Islet of Langerhans (tissue), 1 donor: Measurements from ENCODE around the gene USO1.
"Not testable (repeated sequence)": the region's sequence is repeated elsewhere in the genome, so short reads cannot be mapped to it uniquely, and the experiment has no call there.

Experiments
- FAIRE-seq: peaks from one replicate; lab custom pipeline; 2011; peaks lifted over from hg19 to GRCh38; lab: Jason Lieb, UNC

USO1 gene

GRCh38 chr4:75715105-75715799, 9.1 kb upstream of the USO1 start:
- FAIRE-seq = no peak

GRCh38 chr4:75716054-75716453, 8.3 kb upstream of the USO1 start:
- FAIRE-seq = not testable (repeated sequence)

- no peak for FAIRE-seq
Observed at GRCh38 chr4:75717408-75717807, 7.0 kb upstream of the USO1 start.

- no peak for FAIRE-seq
Observed at GRCh38 chr4:75718529-75718928, 5.8 kb upstream of the USO1 start.

- no peak for FAIRE-seq
Observed at GRCh38 chr4:75722417-75722816, 2.0 kb upstream of the USO1 start.

GRCh38 chr4:75723163-75724065, 963 bp upstream of the USO1 start:
- FAIRE-seq = no peak

- no peak for FAIRE-seq
Observed at GRCh38 chr4:75724867-75725724, 719 bp downstream of the USO1 start.

- not testable (repeated sequence) for FAIRE-seq
Observed at GRCh38 chr4:75725942-75726538, 1.7 kb downstream of the USO1 start.

- FAIRE-seq = no peak
Observed at GRCh38 chr4:75726577-75726976, 2.2 kb downstream of the USO1 start.

GRCh38 chr4:75727073-75727472, 2.7 kb downstream of the USO1 start:
- FAIRE-seq = no peak

- no peak for FAIRE-seq
Observed at GRCh38 chr4:75729836-75730235, 5.5 kb downstream of the USO1 start.

GRCh38 chr4:75733369-75733768, 9.0 kb downstream of the USO1 start:
- no peak for FAIRE-seq

- no peak for FAIRE-seq
Observed at GRCh38 chr4:75735525-75735924, 11.1 kb downstream of the USO1 start.

GRCh38 chr4:75736862-75737261, 12.5 kb downstream of the USO1 start:
- no peak for FAIRE-seq

- no peak for FAIRE-seq
Observed at GRCh38 chr4:75737398-75737797, 13.0 kb downstream of the USO1 start.

GRCh38 chr4:75741027-75741426, 16.6 kb downstream of the USO1 start:
- no peak for FAIRE-seq

GRCh38 chr4:75742451-75742850, 18.1 kb downstream of the USO1 start:
- FAIRE-seq = no peak

- FAIRE-seq = no peak
Observed at GRCh38 chr4:75745161-75745560, 20.8 kb downstream of the USO1 start.

- FAIRE-seq = no peak
Observed at GRCh38 chr4:75745721-75746199, 21.4 kb downstream of the USO1 start.

GRCh38 chr4:75752637-75753036, 28.3 kb downstream of the USO1 start:
- no peak for FAIRE-seq

- FAIRE-seq = no peak
Observed at GRCh38 chr4:75769036-75769435, 44.7 kb downstream of the USO1 start.

- FAIRE-seq = peak; percentile 24
Observed at GRCh38 chr4:75771607-75772006, 47.2 kb downstream of the USO1 start.
